Neutrophil (primary cell): Measurements from ENCODE around the gene ABCA1.
A peak's percentile ranks its signal among the peaks of the same experiment; 100 is the strongest.

ENCODE experiments used
- H3K27ac ChIP-seq: fragments of 200-600 bp; sonication (generic); 2 replicates; pipeline ENCODE4 v1.5.1; 2016; ENCODE audit warnings: mild to moderate bottlenecking, moderate library complexity
- H3K27me3 ChIP-seq: fragments of 200-600 bp; sonication (generic); 2 replicates; pipeline ENCODE4 v1.6.0; 2016; ENCODE audit warnings: mild to moderate bottlenecking
- H3K36me3 ChIP-seq: fragments of 200-600 bp; sonication (generic); 2 replicates; pipeline ENCODE4 v1.5.1; 2017
- H3K4me1 ChIP-seq, 2 experiments: fragments of 200-600 bp in 1 of 2; sonication (generic) in 1 of 2; 1 replicate in 1 of 2; 2 replicates in 1 of 2; pipeline versions ENCODE4 v1.5.1 to v1.6.1; 2013 to 2016; ENCODE audit warnings: low read depth in 1 of 2, low read length in 1 of 2, mild to moderate bottlenecking in 1 of 2, moderate library complexity in 1 of 2; ENCODE audit not compliant: control insufficient read depth in 1 of 2, insufficient read depth in 1 of 2
- H3K4me3 ChIP-seq, 2 experiments: fragments of 200-600 bp in 1 of 2; sonication (generic) in 1 of 2; 1 replicate in 1 of 2; 2 replicates in 1 of 2; pipeline ENCODE4 v1.5.1; 2013 to 2016; ENCODE audit warnings: low read depth in 1 of 2, low read length in 1 of 2, mild to moderate bottlenecking in 1 of 2, moderate library complexity in 1 of 2
- H3K9me3 ChIP-seq: fragments of 200-600 bp; sonication (generic); 2 replicates; pipeline ENCODE4 v1.5.1; 2016
- CTCF ChIP-seq: fragments of 200-600 bp; sonication (generic); IDR thresholded peaks from 2 replicates; pipeline ENCODE4 v1.5.1; 2016; ENCODE audit warnings: antibody characterized with exemption

ABCA1 gene

GRCh38 chr9:104866191-104866590, 61.8 kb downstream of the ABCA1 start:
- Histone ChIP-seq H3K4me3 (no peak overlapping the region), H3K36me3 (peaks cover 45% of the 10 kb centered on the region), H3K4me1 (peaks cover 13 to 35% of the 10 kb centered on the region in 2 experiments), H3K27me3 (no peaks in the 10 kb centered on the region), H3K9me3 (no peaks in the 10 kb centered on the region), H3K27ac (no peak overlapping the region)
- no peak for TF ChIP-seq CTCF

GRCh38 chr9:104864675-104865104, 63.3 kb downstream of the ABCA1 start:
- H3K9me3 ChIP-seq: no peaks in the 10 kb centered on the region
- H3K36me3 ChIP-seq: peaks cover 44% of the 10 kb centered on the region
- no peaks in the 10 kb centered on the region for H3K27me3 ChIP-seq
- TF ChIP-seq CTCF: no peak
- no peak overlapping the region for H3K4me3 ChIP-seq
- H3K4me1 ChIP-seq: peaks cover 13 to 27% of the 10 kb centered on the region in 2 experiments
- H3K27ac ChIP-seq: no peak overlapping the region

GRCh38 chr9:104863180-104863883, 64.6 kb downstream of the ABCA1 start:
- peaks cover 5 to 14% of the 10 kb centered on the region in 2 experiments for H3K4me1 ChIP-seq
- H3K4me3 ChIP-seq: no peak overlapping the region
- TF ChIP-seq CTCF: no peak
- no peak overlapping the region for H3K27ac ChIP-seq
- H3K36me3 ChIP-seq: peaks cover 50% of the 10 kb centered on the region
- H3K27me3 ChIP-seq: no peaks in the 10 kb centered on the region
- H3K9me3 ChIP-seq: no peaks in the 10 kb centered on the region

- TF ChIP-seq CTCF: no peak
- Histone ChIP-seq H3K9me3 (no peaks in the 10 kb centered on the region), H3K4me3 (no peak overlapping the region), H3K4me1 (peaks cover 5 to 10% of the 10 kb centered on the region in 2 experiments), H3K27me3 (no peaks in the 10 kb centered on the region), H3K27ac (peak overlapping the region; percentile 56), H3K36me3 (peaks cover 52% of the 10 kb centered on the region)
Measured at GRCh38 chr9:104861397-104861796, 66.6 kb downstream of the ABCA1 start.

GRCh38 chr9:104860263-104860662, 67.7 kb downstream of the ABCA1 start:
- H3K4me3 ChIP-seq: no peak overlapping the region
- peaks cover 5 to 10% of the 10 kb centered on the region in 2 experiments for H3K4me1 ChIP-seq
- no peaks in the 10 kb centered on the region for H3K27me3 ChIP-seq
- no peaks in the 10 kb centered on the region for H3K9me3 ChIP-seq
- no peak for TF ChIP-seq CTCF
- H3K27ac ChIP-seq: peak overlapping the region; percentile 59
- peaks cover 59% of the 10 kb centered on the region for H3K36me3 ChIP-seq
